Astrocyte (in vitro differentiated cells and primary cell): ENCODE data around the gene CDK7.

ENCODE experiments used
- EZH2 ChIP-seq: IDR thresholded peaks from 2 replicates; pipeline ENCODE4 v1.6.1; 2012; ENCODE audit warnings: mild to moderate bottlenecking, low read length, inconsistent platforms; ENCODE audit not compliant: insufficient read depth
- TF ChIP-seq, protein P1 (sequence below): IDR thresholded peaks from 2 replicates; pipeline ENCODE4 v1.5.1; 2011; ENCODE audit warnings: low read depth, mild to moderate bottlenecking, inconsistent platforms, low read length, moderate library complexity; ENCODE audit not compliant: insufficient read depth

DNA sequence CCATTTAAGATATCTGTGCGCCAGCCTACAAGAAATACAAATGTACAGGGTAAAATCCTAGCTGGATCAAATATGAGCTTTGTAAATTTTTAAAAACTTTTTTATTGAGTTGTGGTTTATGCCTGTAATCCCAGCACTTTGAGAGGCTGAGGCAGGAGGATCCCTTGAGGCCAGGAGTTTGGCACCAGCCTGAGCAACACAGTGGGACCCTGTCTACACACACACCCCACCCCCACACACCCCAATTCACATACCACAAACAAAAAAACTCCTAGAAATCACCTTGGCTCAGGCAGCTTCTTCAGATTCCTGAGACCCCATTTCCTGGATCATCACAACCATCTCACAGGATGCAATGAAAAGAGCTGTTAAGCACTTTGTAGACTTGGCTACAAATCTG is 46.4 kb downstream of the CDK7 start:
- TF ChIP-seq, protein P1, sequence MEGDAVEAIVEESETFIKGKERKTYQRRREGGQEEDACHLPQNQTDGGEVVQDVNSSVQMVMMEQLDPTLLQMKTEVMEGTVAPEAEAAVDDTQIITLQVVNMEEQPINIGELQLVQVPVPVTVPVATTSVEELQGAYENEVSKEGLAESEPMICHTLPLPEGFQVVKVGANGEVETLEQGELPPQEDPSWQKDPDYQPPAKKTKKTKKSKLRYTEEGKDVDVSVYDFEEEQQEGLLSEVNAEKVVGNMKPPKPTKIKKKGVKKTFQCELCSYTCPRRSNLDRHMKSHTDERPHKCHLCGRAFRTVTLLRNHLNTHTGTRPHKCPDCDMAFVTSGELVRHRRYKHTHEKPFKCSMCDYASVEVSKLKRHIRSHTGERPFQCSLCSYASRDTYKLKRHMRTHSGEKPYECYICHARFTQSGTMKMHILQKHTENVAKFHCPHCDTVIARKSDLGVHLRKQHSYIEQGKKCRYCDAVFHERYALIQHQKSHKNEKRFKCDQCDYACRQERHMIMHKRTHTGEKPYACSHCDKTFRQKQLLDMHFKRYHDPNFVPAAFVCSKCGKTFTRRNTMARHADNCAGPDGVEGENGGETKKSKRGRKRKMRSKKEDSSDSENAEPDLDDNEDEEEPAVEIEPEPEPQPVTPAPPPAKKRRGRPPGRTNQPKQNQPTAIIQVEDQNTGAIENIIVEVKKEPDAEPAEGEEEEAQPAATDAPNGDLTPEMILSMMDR: no peak
- TF ChIP-seq EZH2: no peak
